Activated CD4-positive, CD25-positive, alpha-beta regulatory T cell treated with anti-CD3 and anti-CD28 coated beads, Interleukin-2, amount 50 U/mL, for 16 hours (primary cell): ENCODE results near the gene R3HDM2.

ENCODE experiments used
- DNase-seq: peaks from one replicate; pipeline ENCODE4 v3.0.0-alpha.2; 2020; ENCODE audit warnings: low read depth, low spot score

The R3HDM2 gene

DNA sequence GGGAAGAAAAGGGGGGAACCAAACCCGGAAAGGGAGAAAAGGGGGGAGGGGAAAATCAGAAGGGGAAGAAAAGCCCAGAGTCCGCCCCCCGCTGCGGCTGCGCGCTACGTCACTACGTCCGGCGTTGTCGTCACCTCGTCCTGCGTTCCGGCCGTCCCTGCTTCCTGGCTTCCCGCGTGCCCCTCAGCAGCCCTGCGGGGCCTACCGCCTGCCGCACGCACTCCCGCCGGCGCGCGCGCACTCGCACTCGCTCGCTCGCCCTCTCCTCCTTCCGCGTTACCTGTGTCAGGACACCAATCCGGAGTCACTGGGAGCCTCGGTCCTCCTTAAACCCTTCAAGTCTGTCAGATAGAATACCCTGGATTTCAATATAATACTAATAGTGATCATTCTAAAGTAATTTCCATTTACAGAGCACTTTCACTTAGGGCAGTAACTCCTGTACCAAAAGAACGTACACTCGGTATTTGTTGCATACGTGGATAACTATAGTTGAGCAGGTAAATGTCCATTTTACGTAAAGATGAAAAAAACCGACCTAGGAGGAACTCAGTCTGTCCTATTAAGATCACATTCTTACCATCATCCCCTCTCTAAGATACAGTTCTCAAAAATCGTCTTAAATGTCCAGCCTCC is at the start of gene R3HDM2:
Gene R3HDM2, minus strand, starts transcription at position 113 of the 636 bp plus-strand sequence. CDS start 120,615 bp downstream, outside the sequence.
- peak; percentile 81 for DNase-seq

DNA sequence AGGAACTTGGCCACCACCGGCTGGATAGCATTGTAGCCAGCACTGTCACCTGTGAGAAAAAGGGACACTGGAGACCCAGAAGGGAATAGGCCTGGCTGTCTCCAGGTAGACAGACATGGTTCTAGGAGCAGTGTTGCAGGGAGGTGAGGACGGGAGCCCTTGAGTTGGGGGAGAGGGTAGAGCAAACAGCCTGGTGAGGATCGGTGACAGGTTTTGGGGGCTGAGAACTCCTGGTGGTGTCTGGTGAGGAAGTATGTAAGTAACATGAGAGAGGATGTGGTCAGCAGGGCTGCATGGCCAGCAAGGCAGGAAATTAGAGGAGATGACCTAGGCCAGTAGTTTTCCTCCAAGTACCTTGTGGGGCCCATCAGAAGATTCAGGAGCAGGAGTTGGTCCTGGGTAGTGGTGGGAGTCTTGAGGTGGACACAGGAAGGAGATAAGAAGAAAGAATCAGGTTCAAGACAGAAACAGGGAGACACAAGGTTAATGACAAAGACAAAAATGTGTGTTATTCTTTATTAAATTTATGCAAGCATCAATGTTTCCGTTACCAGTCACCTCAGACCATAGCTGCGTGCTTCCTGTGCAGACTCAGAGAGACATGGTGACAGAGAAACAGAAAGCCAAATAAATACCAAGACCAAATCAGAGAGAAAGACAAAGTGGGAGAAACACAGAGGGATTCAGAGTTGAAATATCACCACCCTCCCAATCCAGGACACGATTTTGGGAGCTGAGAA is 48.7 kb upstream of the R3HDM2 start, which contains the start of gene ARHGAP9:
Gene ARHGAP9, minus strand, starts transcription at position 491 of the 740 bp plus-strand sequence. Its CDS starts 460 bp downstream, at position 31.
- no peak for DNase-seq

- DNase-seq, result no peak
Observed at GRCh38 chr12:57479043-57479375, 48.2 kb upstream of the R3HDM2 start.

DNA sequence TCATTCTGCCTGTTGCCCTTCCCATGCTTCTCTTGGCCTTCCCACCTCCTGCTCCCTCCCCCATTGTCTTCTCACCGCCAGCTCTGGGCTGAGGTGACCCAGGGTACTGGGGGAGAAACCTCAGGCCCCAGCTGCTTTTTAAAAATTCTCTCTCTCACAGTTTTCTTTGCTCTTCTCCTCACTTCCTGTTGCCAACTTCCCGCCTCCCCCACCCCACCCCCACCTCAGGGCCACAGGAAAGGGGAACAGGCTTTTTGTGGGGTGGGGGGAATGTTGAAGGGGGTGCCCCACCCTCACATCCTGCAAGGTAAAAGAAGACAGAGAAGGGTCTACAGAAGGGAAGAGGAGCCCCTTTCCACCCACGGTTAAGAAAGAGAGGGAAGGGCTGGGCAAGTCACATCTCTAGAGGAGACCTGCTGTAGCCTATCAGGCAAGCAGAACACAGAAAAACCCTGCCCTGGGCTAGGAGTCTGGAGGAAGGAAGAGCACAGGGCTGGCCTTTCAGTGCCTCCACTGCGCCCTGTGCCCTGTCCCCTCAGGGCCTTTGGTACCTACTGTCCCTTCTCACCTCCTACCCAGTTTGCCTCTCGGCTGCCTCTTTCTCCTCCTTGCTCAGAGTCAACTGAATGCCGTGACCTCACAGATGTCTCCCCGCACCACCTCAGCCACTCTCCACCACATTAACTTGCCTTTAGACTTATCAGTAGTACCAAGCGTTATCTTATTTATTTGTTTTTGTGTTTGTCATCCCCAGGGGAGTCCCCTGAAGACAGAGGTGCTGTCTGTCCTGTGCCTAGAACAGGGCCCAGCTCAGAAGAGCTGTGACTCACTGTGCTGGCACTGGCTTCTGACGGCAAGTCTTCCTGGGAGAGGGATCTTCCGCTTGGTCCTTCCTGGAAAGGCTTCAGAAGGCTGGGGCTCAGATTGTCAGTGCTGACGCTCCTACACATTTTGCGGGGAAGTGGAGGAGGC is 47.2 kb upstream of the R3HDM2 start:
- DNase-seq, result no peak

GRCh38 chr12:57476993-57477709 is 46.3 kb upstream of the R3HDM2 start:
- DNase-seq, result no peak

GRCh38 chr12:57476162-57476992 is 45.5 kb upstream of the R3HDM2 start:
- DNase-seq, result no peak

GRCh38 chr12:57475271-57476161 is 44.7 kb upstream of the R3HDM2 start:
- no peak for DNase-seq

DNA sequence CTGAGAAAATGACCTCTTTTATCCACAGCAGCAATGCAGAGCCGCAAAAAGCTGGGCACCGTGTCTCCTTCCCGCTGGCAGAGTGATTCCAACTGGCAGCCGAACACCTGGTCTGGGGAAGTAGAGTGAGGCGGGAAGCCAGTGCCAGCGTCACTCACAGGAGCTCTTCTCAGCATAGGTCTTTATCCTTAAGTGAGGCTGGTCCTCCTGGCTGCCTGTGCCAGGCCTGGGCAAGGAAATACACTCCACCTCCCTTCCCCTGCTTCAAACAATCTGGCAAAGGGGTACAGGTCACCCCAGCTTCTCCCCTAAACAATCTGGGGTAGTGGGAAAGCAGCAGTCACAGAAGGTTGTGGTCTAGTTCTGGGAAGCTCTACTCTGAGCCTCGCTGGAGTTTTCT is 44.0 kb upstream of the R3HDM2 start:
- DNase-seq, result no peak

DNA sequence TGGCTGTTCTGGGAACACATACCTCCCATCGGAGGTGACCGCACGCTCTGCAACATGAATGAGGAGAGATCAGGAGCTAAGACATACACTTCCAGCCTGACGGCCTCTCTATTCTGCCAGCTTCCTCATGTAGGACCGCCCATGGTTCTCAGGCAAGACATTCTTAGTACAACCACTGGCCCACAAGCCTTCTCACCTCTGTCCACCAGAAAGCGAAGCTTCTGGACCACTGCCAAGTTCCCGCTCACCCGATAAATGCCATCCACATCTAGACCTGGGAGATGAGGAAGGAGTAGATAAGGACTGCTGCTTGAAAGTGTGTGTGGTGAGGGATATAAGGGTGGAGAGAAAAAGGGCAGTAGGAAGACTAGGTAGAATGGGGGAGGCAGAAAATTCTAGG is 43.6 kb upstream of the R3HDM2 start:
- no peak for DNase-seq

DNA sequence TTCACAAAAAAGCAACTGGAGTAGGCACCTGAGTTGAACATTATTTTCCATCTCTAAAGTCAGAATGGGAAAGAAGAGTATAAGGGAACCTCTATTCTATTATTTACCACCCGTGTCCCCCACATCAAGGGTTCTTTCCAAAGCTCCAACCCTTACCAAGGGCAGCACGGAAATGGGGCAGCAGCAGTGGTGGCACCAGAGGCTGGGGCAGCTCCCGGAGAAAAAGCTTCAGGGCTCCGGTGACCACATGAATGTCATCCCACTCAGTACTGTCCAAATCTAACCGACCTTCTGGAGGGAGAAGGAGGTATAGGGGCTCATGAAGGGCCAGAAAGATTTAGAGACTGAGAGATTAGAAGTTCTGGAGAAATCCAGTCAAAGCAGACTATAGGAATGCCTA is 43.0 kb upstream of the R3HDM2 start:
- no peak for DNase-seq

DNA sequence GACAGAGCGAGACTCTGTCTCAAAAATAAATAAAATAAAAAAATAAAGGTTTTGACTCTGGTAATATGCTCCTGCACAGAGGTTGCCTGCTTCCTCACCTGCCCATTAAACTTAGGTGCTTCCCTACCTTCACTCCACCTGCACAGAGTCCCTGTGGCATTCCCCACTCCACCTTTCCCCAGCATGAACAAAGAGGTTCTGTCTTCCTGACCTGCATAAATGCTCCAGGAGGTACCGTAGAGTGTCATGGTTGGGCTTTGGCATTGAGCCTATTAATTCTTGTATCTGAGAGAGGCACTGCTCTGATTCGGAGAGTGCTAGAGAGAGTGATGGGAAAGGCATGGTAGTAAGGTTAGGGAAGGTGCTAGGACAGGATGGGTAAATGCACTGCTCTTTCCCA is 42.5 kb upstream of the R3HDM2 start:
- no peak for DNase-seq

- no peak for DNase-seq
Observed at GRCh38 chr12:57472391-57472790, 41.5 kb upstream of the R3HDM2 start.

GRCh38 chr12:57471661-57472060 is 40.8 kb upstream of the R3HDM2 start:
- DNase-seq, result no peak

- DNase-seq, result no peak
Observed at GRCh38 chr12:57470970-57471656, 40.3 kb upstream of the R3HDM2 start.

DNA sequence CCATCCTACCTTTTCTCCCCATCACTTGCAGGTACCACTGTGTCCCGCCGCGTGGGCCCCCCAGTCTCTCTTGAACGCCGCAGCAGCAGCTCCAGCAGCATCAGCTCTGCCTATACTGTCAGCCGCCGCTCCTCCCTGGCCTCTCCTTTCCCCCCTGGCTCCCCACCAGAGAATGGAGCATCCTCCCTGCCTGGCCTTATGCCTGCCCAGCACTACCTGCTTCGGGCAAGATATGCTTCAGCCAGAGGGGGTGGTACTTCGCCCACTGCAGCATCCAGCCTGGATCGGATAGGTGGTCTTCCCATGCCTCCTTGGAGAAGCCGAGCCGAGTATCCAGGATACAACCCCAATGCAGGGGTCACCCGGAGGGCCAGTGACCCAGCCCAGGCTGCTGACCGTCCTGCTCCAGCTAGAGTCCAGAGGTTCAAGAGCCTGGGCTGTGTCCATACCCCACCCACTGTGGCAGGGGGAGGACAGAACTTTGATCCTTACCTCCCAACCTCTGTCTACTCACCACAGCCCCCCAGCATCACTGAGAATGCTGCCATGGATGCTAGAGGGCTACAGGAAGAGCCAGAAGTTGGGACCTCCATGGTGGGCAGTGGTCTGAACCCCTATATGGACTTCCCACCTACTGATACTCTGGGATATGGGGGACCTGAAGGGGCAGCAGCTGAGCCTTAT is 39.6 kb upstream of the R3HDM2 start:
- DNase-seq, result no peak

DNA sequence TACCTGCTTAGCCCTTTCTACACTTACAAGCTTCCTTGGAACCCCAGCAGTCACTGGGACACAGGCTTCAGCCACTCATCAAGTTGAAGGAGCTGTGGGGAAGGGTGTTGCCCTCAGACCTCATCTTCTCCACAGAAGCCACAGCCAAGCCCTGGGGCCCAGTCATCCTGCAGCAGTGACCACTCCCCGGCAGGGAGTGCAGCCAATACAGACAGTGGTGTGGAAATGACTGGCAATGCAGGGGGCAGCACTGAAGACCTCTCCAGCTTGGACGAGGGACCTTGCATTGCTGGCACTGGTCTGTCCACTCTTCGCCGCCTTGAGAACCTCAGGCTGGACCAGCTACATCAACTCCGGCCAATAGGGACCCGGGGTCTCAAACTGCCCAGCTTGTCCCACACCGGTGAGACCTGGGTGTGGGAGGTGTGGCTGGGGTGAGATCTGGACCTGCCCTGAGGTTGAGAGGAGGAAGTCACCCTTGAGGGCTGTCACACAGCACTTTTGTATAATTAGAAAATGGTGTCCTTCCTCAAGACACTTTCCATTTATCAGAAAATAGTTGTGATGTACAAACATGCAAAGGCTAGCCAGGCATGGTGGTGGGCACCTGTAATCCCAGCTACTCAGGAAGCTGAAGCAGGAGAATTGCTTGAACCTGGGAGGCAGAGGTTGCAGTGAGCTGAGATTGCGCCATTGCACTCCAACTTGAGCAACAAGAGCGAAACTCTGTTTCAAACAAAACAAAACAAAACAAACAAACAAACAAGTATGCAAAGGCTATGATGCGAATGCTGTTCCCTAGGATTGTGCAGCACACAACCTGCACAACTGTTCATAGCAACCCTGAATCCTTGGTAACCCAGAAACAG is 38.7 kb upstream of the R3HDM2 start:
- DNase-seq, result no peak

GRCh38 chr12:57467915-57468314 is 37.1 kb upstream of the R3HDM2 start:
- DNase-seq, result no peak
